A549 (cell line): ENCODE data around the gene UGT3A2. TPM values are rescaled to one million over a fixed set of nuclear protein-coding genes. Genes with fewer than 3 reads are reported as not detected.

Experiments
- ATAC-seq, 2 experiments: fragments of 200-7000 bp in 1 of 2; fragments of >200 bp in 1 of 2; cut with Nextera tagmentation in 1 of 2; cut with Tn5 transposase in 1 of 2; 3 replicates each; pipeline versions ENCODE4 v1.8.0 to v1.9.1; 2018 to 2020; ENCODE audit warnings: mild to moderate bottlenecking in 1 of 2, moderate library complexity in 1 of 2
- CTCF ChIA-PET: fragments of 300-600 bp; sonication (Branson Sonifier 250); formaldehyde crosslinking; extraction: SDS; loops from one replicate; lab custom pipeline; 2021; ENCODE audit warnings: antibody characterized with exemption, inconsistent platforms; lab: Yijun Ruan, JAX
- POLR2A ChIA-PET: fragments of 350-600 bp; formaldehyde crosslinking; extraction: SDS; loops from one replicate; lab custom pipeline; 2021; ENCODE audit warnings: antibody characterized with exemption, inconsistent platforms; lab: Yijun Ruan, JAX
- DNase-seq, 2 experiments: peaks; one replicate each; pipeline versions ENCODE4 v3.0.0 to v3.0.0-alpha.2; 2011 to 2016; ENCODE audit warnings: low read depth in 1 of 2, low spot score in 1 of 2
- FAIRE-seq: peaks from 2 replicates; lab custom pipeline; 2011; peaks lifted over from hg19 to GRCh38; lab: Jason Lieb, UNC
- H3K27ac ChIP-seq, 2 experiments: fragments of >200 bp; sonication (Bioruptor Twin); formaldehyde crosslinking; 3 replicates each; pipeline ENCODE4 v1.5.1; 2016 to 2017
- H3K4me1 ChIP-seq: fragments of >200 bp; sonication (Bioruptor Twin); formaldehyde crosslinking; 3 replicates; pipeline ENCODE4 v1.6.1; 2016
- H3K4me2 ChIP-seq: fragments of >200 bp; sonication (Bioruptor Twin); formaldehyde crosslinking; 3 replicates; pipeline ENCODE4 v1.6.1; 2016
- H3K4me3 ChIP-seq: fragments of >200 bp; sonication (Bioruptor Twin); formaldehyde crosslinking; 3 replicates; pipeline ENCODE4 v1.5.1; 2016
- H3K9me3 ChIP-seq: fragments of >200 bp; sonication (Bioruptor Twin); formaldehyde crosslinking; 3 replicates; pipeline ENCODE4 v1.6.1; 2016
- ATOH8 ChIP-seq: fragments of 250-450 bp; sonication (Bioruptor Pico); IDR thresholded peaks from 2 replicates; pipeline ENCODE4 v1.5.0; 2020; ENCODE audit warnings: low read depth, mild to moderate bottlenecking, moderate library complexity
- BHLHE40 ChIP-seq: IDR thresholded peaks from 2 replicates; pipeline ENCODE4 v1.6.1; 2012; ENCODE audit warnings: low read depth, low read length, inconsistent platforms
- CBX2 ChIP-seq: fragments of 200-600 bp; sonication (generic); IDR thresholded peaks from 2 replicates; pipeline ENCODE4 v1.6.1; 2016; ENCODE audit warnings: low read depth, mild to moderate bottlenecking, borderline replicate concordance
- CBX8 ChIP-seq: fragments of 200-600 bp; sonication (generic); IDR thresholded peaks from 2 replicates; pipeline ENCODE4 v1.6.1; 2016
- CTCF ChIP-seq: fragments of >200 bp; sonication (Bioruptor Twin); formaldehyde crosslinking; IDR thresholded peaks from 3 replicates; pipeline ENCODE4 v1.5.1; 2016
- EHF ChIP-seq: fragments of 250-450 bp; sonication (Bioruptor Pico); IDR thresholded peaks from 2 replicates; pipeline ENCODE4 v1.5.0; 2020; ENCODE audit warnings: mild to moderate bottlenecking
- HEYL ChIP-seq: fragments of 250-450 bp; sonication (Bioruptor Pico); IDR thresholded peaks from 2 replicates; pipeline ENCODE4 v1.8.0; 2021; ENCODE audit warnings: mild to moderate bottlenecking, moderate library complexity
- HMGXB4 ChIP-seq: fragments of 250-450 bp; sonication (Bioruptor Pico); IDR thresholded peaks from 2 replicates; pipeline ENCODE4 v1.5.0; 2021; ENCODE audit warnings: mild to moderate bottlenecking, moderate library complexity, borderline replicate concordance
- HOXA7 ChIP-seq: fragments of 250-450 bp; sonication (Bioruptor Pico); IDR thresholded peaks from 2 replicates; pipeline ENCODE4 v1.5.0; 2020; ENCODE audit warnings: mild to moderate bottlenecking, moderate library complexity
- KDM5A ChIP-seq: fragments of 200-600 bp; sonication (generic); IDR thresholded peaks from 2 replicates; pipeline ENCODE4 v1.6.1; 2016; ENCODE audit warnings: antibody characterized with exemption, mild to moderate bottlenecking
- MYC ChIP-seq: IDR thresholded peaks from 2 replicates; pipeline ENCODE4 v1.6.1; 2012; ENCODE audit warnings: mild to moderate bottlenecking, inconsistent platforms, low read length, improper control_type of control experiment, borderline replicate concordance
- NR3C1 ChIP-seq: fragments of >200 bp; sonication (Bioruptor Twin); formaldehyde crosslinking; IDR thresholded peaks from 3 replicates; pipeline ENCODE4 v1.6.1; 2017
- PBX3 ChIP-seq: IDR thresholded peaks from 2 replicates; pipeline ENCODE4 v1.6.1; 2012
- POLR2A ChIP-seq: IDR thresholded peaks from 2 replicates; pipeline ENCODE4 v1.6.1; 2012; ENCODE audit warnings: mild to moderate bottlenecking, low read length
- RARB ChIP-seq: fragments of 250-450 bp; sonication (Bioruptor Pico); IDR thresholded peaks from 2 replicates; pipeline ENCODE4 v1.8.0; 2021; ENCODE audit warnings: mild to moderate bottlenecking, moderate library complexity
- RCOR1 ChIP-seq: fragments of 150-350 bp; IDR thresholded peaks from 2 replicates; pipeline ENCODE4 v1.6.1; 2014; ENCODE audit warnings: antibody characterized with exemption, low read length, low read depth
- REST ChIP-seq: fragments of 200-600 bp; sonication (generic); IDR thresholded peaks from 2 replicates; pipeline ENCODE4 v1.6.1; 2016; ENCODE audit warnings: antibody characterized with exemption, mild to moderate bottlenecking, moderate library complexity
- WGBS: methylation state at CpG from one replicate; pipeline ENCODE4 v1.1.6; 2017; ENCODE audit errors: missing lambda C conversion rate; 5-methylcytosine and 5-hydroxymethylcytosine counted together
- polyA plus RNA-seq, 4 experiments: library from polyadenylated mRNA; depleted of rRNA in 3 of 4; stranded (reverse); fragments of >200 nt; fragmentation: RNase III in 1 of 4; extraction: RNeasy Plus Mini Kit Qiagen cat#74134 plus additional on column Dnase treatment in 1 of 4; gene quantifications; 2 replicates in 3 of 4; 3 replicates in 1 of 4; pipeline ENCODE4 v1.2.3, GENCODE V29; 2011 to 2017

The UGT3A2 gene
- polyA plus RNA-seq, 2 of the 4 experiments (the other 2 are of a cell fraction) = not detected

- CTCF ChIA-PET = no interaction called here
Measured at GRCh38 chr5:36105819-36106218, 39.1 kb upstream of the UGT3A2 start.

GRCh38 chr5:36099748-36100147, 33.1 kb upstream of the UGT3A2 start:
- H3K9me3 ChIP-seq = no peaks in the 10 kb centered on the region
- H3K4me3 ChIP-seq = no peak overlapping the region
- FAIRE-seq = no peak
- ATAC-seq = no peak
- DNase-seq = no peak
- TF ChIP-seq HMGXB4 (CRISPR knock-in tag) (no peak), RARB (no peak), EHF (CRISPR knock-in tag) (no peak), HEYL (CRISPR knock-in tag) (no peak), KDM5A (no peak), POLR2A (no peak), CTCF (no peak), NR3C1 (no peak), CBX8 (no peak), CBX2 (no peak), ATOH8 (no peak), BHLHE40 (no peak), RCOR1 (no peak), MYC (no peak), HOXA7 (no peak), PBX3 (no peak)
- POLR2A ChIA-PET = no interaction called here
- H3K4me2 ChIP-seq = no peak overlapping the region
- 80% methylated on average over 3 of the region's 3 CpGs for WGBS
- CTCF ChIA-PET = no interaction called here
- no peaks in the 10 kb centered on the region for H3K4me1 ChIP-seq
- H3K27ac ChIP-seq = no peak overlapping the region

More at GRCh38 chr5:36105819-36106218, 39.1 kb upstream of the UGT3A2 start:
- ATAC-seq = no peak
- TF ChIP-seq REST = no peak
- H3K4me2 ChIP-seq = no peak overlapping the region
- H3K4me3 ChIP-seq = no peak overlapping the region
- FAIRE-seq = no peak
- DNase-seq = no peak
- no peaks in the 10 kb centered on the region for H3K9me3 ChIP-seq
- WGBS = 85% methylated on average over 2 of the region's 2 CpGs
- no peak overlapping the region for H3K27ac ChIP-seq
- POLR2A ChIA-PET = no interaction called here
- peaks cover 4% of the 10 kb centered on the region; the same call in 2 of the 3 replicates for H3K4me1 ChIP-seq
